IPS-NIHi11 (cell line): ENCODE measurements around the gene FAM25A.

Source experiments
- DNase-seq: peaks from one replicate; pipeline ENCODE4 v3.0.0; 2012; ENCODE audit warnings: mixed read lengths, low spot score

Gene FAM25A

GRCh38 chr10:87064651-87065050, 44.6 kb downstream of the FAM25A start:
- no peak for DNase-seq

GRCh38 chr10:87066178-87066577, 46.1 kb downstream of the FAM25A start:
- no peak for DNase-seq

GRCh38 chr10:87066865-87067264, 46.8 kb downstream of the FAM25A start:
- no peak for DNase-seq

- DNase-seq, result no peak
Observed at GRCh38 chr10:87068281-87068680, 48.2 kb downstream of the FAM25A start.

- DNase-seq, result no peak
Observed at GRCh38 chr10:87072449-87072848, 52.4 kb downstream of the FAM25A start.
